ENCODE data around the gene MPC1.

DNA sequence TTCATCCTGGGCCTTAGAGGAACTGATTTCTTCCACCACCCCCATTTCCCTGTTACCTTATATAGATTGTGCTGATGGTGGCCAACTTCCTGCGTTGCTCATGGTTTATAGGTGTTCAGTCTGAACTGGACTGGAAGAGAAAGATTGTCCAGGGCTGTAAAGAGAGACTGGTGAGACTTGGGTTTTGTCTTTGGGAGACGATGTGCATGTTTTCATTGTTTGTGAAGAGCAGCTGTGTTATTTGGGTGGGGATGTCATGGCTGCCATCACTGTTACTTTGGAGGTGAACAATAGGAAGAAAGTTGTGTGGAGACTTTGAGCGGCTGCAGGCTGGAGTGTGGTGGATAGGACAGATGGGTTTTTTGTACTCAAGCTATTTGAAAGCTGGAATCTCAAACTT, 15.6 kb upstream of the MPC1 start:
- TF ChIP-seq, protein P1, sequence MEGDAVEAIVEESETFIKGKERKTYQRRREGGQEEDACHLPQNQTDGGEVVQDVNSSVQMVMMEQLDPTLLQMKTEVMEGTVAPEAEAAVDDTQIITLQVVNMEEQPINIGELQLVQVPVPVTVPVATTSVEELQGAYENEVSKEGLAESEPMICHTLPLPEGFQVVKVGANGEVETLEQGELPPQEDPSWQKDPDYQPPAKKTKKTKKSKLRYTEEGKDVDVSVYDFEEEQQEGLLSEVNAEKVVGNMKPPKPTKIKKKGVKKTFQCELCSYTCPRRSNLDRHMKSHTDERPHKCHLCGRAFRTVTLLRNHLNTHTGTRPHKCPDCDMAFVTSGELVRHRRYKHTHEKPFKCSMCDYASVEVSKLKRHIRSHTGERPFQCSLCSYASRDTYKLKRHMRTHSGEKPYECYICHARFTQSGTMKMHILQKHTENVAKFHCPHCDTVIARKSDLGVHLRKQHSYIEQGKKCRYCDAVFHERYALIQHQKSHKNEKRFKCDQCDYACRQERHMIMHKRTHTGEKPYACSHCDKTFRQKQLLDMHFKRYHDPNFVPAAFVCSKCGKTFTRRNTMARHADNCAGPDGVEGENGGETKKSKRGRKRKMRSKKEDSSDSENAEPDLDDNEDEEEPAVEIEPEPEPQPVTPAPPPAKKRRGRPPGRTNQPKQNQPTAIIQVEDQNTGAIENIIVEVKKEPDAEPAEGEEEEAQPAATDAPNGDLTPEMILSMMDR (IDR thresholded peaks at IDR 0.05) = no peak
- no peak for TF ChIP-seq POLR2A (IDR thresholded peaks at IDR 0.05)

Measured in right lobe of liver (tissue), 4 donors.